ENCODE measurements around the gene INPP4B.

Gene INPP4B

GRCh38 chr4:142194905-142195304 is 651.2 kb downstream of the INPP4B start:
- no peak for DNase-seq

GRCh38 chr4:142191901-142192300 is 654.2 kb downstream of the INPP4B start:
- DNase-seq, result no peak

DNA sequence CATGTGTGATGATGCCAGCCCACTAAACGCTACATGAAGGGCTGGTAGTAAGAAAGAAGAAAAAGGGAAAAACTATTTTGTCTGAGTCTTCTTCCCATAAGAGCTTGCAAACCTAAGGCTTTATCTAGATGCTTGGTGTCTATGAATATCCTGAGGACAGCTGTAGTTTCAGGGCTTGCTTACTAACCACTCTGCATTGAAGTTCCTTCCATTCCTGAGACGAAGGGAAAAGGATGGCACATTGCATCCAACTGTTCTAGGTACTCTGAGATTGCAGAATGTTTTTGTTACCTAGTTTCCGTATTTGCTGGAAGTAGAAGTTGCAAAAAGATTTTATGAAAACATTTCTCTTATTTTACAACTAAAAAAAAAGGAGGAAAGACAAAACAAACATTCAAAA is 665.1 kb downstream of the INPP4B start:
- no peak for DNase-seq

DNA sequence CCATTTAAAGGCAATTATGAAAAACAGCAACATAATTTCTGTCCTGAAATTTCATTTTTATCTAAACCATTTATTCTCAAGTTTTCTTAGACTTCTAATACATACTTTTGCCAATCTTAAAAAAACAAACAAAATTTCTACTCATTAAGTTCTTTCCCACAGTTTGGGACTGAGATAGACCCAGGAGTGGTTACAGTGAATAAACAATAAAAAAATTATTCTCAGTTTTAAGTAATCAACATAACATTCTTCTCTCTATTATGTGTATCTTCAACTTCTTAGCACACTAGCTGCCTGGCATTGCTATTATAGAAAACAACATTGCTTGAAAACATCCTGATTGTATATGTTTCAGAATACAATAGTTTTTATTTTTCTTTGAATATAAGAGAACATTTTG is 676.9 kb downstream of the INPP4B start:
- no peak for DNase-seq

- no peak for DNase-seq
Observed at GRCh38 chr4:142168181-142168580, 677.9 kb downstream of the INPP4B start.

GRCh38 chr4:142164767-142165500 is 681.2 kb downstream of the INPP4B start:
- DNase-seq, result peak; percentile 20

DNA sequence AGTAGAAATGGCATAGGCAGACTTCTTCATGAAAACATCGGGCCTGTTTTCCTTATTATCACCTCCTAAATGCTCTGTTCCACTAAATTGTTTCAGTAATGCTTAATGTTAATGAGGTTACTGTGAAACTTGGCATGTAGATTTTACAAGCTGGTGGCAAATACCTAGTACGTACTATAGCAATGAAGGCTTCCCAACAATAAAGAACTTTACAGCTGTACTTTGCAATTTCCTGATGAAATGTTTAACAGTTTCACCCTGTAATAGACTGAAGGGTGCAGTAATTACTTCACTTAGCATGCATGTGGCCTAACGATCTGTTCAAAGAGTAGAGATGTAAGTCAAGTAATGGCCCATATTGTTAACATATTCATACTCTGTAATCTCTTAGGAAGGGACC is 685.0 kb downstream of the INPP4B start:
- DNase-seq, result no peak

GRCh38 chr4:142160509-142160908 is 685.6 kb downstream of the INPP4B start:
- no peak for DNase-seq

DNA sequence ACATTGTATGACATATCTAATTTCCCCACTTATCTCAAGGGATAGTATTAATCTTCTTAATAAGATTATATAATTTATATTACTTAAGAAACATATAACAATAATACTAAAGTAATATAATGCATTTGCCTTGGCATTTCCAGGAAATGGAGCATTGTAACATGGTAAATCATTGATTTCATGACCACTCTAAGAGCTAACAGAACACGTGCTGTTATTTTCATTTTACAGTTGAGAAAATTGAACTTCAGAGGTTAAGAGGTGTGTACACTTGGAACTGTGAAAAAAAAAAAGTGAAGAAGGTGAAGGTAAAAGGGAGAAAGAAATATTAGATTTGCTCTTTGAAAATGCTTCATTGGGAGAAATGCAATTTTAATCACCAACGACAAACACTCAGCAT is 687.1 kb downstream of the INPP4B start:
- no peak for DNase-seq

GRCh38 chr4:142156256-142156655 is 689.8 kb downstream of the INPP4B start:
- DNase-seq, result no peak

DNA sequence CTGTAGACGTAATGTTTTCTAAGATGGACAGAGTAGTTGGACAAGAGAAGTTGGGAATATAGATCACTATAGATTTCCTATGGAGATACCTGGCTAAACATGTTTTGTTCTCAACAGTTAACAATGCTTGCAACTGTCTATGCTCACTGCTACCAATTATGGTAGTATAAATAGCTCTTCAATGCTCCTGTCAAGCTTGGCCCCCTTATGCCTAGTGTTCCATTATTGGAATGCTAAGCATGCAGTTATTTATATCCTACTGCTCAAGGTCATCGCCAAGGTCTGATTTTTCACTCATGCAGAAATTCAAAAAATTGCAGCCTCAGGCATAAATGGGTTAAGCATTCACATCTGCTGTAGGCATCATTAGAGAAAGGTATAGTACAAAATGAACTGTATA is 690.8 kb downstream of the INPP4B start:
- DNase-seq, result no peak

DNA sequence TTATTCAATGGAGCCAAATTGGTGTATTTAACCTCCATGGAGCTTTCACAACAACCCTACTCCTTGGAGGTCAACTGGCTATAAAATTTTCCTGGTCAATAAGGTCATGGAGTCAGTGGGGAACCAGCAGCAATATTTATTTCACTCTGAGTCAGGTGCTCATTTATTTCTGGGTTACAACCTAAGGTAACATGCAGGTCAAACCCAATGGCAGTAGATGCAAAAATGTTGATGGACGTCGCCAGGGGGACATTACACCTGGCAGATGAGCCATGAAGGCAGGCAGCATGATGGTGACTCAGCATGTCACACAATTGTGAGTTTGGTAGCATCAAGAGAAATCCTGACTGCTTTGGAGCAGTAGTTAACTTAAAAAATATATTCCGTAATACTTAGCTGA is 695.6 kb downstream of the INPP4B start:
- DNase-seq, result no peak

DNA sequence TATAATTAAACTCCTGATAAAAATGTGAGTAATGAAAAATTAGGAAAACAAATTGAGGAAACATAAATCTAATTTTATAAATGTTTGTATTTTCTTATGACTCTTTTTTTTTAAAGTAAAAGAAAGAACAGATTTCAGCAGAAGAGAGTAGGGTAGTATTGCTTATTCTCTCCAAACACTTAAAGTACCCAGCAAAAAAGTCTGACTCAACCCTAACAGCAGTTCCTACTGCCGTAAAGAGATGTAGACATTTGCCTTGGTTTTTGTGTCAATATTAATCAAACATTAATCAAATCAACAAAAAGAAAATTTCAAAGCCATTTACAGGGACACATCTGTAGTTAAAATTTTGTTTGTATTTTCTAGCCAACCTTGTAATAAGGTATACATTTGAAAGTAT is 701.3 kb downstream of the INPP4B start:
- no peak for DNase-seq

DNA sequence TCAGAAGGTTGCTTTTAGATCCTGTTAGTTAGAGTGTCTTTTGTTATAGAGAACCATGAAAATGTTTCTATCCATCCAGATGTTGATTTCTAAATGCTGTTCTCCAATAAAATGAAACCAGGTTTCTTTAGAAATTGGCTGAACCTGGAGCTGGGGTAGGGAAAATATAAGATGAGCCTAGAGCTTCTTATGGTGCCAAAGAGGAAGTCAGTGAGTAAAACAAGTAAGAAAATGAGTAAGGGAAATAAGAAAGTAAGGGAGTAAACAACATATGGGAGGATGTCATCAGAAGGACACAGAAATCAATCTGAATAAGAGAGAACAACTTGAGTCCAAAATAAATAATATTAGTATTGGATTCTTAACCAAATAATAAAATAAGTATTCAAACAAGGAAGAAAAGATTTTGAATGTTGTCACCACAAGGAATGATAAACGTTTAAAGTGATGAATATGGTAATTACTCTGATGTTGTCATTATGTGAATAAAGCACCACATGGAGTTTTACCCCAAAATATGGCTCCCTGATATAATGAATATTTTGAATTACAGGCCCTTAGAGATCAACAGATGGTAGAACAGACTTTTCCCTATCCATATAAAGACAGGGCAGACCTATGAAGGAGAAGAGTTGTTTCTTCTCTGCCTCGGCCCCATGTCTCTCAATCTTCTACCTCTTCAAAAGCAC is 703.6 kb downstream of the INPP4B start:
- DNase-seq, result peak; percentile 5

GRCh38 chr4:142141224-142141623 is 704.9 kb downstream of the INPP4B start:
- DNase-seq, result no peak

- DNase-seq, result no peak
Observed at GRCh38 chr4:142130666-142131065, 715.4 kb downstream of the INPP4B start.

GRCh38 chr4:142129931-142130330 is 716.2 kb downstream of the INPP4B start:
- no peak for DNase-seq

DNA sequence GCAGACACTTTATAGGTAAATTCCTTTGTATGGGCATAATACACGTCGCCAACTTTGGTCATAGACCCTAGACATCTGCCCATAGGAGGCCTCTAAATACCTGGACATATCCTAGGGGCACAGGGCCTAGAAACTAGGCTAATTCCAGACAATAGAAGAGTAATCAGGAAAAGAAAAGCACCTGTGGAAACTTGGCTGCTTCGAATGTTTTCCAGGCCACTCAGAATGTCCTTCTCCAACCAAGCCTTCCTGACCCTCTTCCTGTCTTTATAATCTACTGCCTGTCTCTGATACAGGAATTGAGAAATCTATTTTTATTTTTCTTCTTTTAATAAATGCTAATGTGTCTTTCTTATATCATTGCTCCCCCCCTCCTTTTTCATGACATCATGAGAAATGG is 716.6 kb downstream of the INPP4B start:
- no peak for DNase-seq

GRCh38 chr4:142128529-142128928 is 717.6 kb downstream of the INPP4B start:
- DNase-seq, result no peak

- peak; percentile 64 for DNase-seq
Observed at GRCh38 chr4:142126890-142127497, 719.1 kb downstream of the INPP4B start.

GRCh38 chr4:142124874-142125273 is 721.2 kb downstream of the INPP4B start:
- DNase-seq, result no peak

- DNase-seq, result no peak
Observed at GRCh38 chr4:142121448-142122350, 724.4 kb downstream of the INPP4B start.

- peak; percentile 49 for DNase-seq
Observed at GRCh38 chr4:142120921-142121320, 725.2 kb downstream of the INPP4B start.

Data from activated CD4-positive, alpha-beta T cell treated with anti-CD3 and anti-CD28 coated beads, Interleukin-2, amount 50 U/mL, for 16 hours (primary cell).